Neural cell (in vitro differentiated cells): ENCODE measurements around the gene SLAMF7.

Source experiments
- POLR2AphosphoS5 ChIP-seq: IDR thresholded peaks from 2 replicates; pipeline ENCODE4 v1.6.1; 2012
- RAD21 ChIP-seq: fragments of 450-650 bp; conservative IDR thresholded peaks from 2 replicates; pipeline ENCODE4 v1.6.1; 2014; ENCODE audit warnings: antibody characterized with exemption, mild to moderate bottlenecking, moderate library complexity
- SMC3 ChIP-seq: fragments of 450-650 bp; conservative IDR thresholded peaks from 2 replicates; pipeline ENCODE4 v1.6.1; 2014; ENCODE audit warnings: antibody characterized with exemption, mild to moderate bottlenecking, moderate library complexity; ENCODE audit not compliant: poor library complexity
- TAF1 ChIP-seq: IDR thresholded peaks from 2 replicates; pipeline ENCODE4 v1.6.1; 2012; ENCODE audit warnings: low read depth
- TF ChIP-seq, protein P1 (sequence below): fragments of 450-650 bp; IDR thresholded peaks from 2 replicates; pipeline ENCODE4 v1.5.1; 2014; ENCODE audit warnings: antibody characterized with exemption, mild to moderate bottlenecking, moderate library complexity; ENCODE audit not compliant: poor library complexity, severe bottlenecking

DNA sequence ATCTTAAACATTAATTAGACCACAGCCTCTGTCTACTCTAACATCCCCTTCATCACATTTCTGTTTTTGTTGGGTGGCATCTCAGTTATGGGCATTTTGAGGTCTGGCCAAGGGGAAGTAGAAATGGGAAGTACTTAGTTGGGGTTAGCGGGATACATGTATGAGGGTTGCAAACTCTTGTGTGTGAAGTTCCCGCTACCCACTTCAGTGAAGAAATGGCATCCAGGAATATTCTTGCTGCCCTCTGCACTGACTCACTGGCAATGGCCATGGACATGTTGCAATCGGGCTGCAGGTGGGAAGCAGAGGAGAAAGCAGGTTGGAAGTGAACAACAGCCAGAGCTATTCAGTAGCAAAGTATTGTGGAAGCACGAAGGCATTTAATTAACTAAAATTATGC, 34.8 kb upstream of the SLAMF7 start:
- no peak for TF ChIP-seq TAF1
- TF ChIP-seq, protein P1, sequence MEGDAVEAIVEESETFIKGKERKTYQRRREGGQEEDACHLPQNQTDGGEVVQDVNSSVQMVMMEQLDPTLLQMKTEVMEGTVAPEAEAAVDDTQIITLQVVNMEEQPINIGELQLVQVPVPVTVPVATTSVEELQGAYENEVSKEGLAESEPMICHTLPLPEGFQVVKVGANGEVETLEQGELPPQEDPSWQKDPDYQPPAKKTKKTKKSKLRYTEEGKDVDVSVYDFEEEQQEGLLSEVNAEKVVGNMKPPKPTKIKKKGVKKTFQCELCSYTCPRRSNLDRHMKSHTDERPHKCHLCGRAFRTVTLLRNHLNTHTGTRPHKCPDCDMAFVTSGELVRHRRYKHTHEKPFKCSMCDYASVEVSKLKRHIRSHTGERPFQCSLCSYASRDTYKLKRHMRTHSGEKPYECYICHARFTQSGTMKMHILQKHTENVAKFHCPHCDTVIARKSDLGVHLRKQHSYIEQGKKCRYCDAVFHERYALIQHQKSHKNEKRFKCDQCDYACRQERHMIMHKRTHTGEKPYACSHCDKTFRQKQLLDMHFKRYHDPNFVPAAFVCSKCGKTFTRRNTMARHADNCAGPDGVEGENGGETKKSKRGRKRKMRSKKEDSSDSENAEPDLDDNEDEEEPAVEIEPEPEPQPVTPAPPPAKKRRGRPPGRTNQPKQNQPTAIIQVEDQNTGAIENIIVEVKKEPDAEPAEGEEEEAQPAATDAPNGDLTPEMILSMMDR: no peak
- TF ChIP-seq SMC3: no peak
- TF ChIP-seq POLR2AphosphoS5: no peak
- TF ChIP-seq RAD21: no peak
